HepG2 (cell line): ENCODE results near the gene FRK. TPM values are rescaled to one million over a fixed set of nuclear protein-coding genes. Genes with fewer than 3 reads are reported as not detected.

ENCODE experiments used
- AGO2 ChIP-seq: fragments of 200-400 bp; formaldehyde crosslinking; optimal IDR thresholded peaks from 2 replicates; pipeline ENCODE3; 2017; ENCODE audit warnings: mild to moderate bottlenecking, low read depth, low read length, moderate library complexity
- BRD4 ChIP-seq: sonication (generic); formaldehyde crosslinking; IDR thresholded peaks from 2 replicates; pipeline ENCODE4 v1.4.0; 2020; ENCODE audit warnings: missing genetic modification reagents
- DZIP1 ChIP-seq: sonication (generic); formaldehyde crosslinking; IDR thresholded peaks from 2 replicates; pipeline ENCODE4 v1.5.0; 2020; ENCODE audit warnings: mild to moderate bottlenecking, missing genetic modification reagents
- GTF2F1 ChIP-seq: fragments of 150-350 bp; IDR thresholded peaks from 2 replicates; pipeline ENCODE4 v1.6.1; 2014; ENCODE audit warnings: low read length
- HNF4A ChIP-seq: sonication (generic); formaldehyde crosslinking; IDR thresholded peaks from 2 replicates; pipeline ENCODE4 v1.4.0; 2020; ENCODE audit warnings: missing genetic modification reagents
- PBX2 ChIP-seq: IDR thresholded peaks from 2 replicates; pipeline ENCODE4 v1.6.1; 2016; ENCODE audit warnings: control low read depth
- SMAD9 ChIP-seq: sonication (generic); formaldehyde crosslinking; IDR thresholded peaks from 2 replicates; pipeline ENCODE4 v1.5.1; 2020; ENCODE audit warnings: mild to moderate bottlenecking, missing genetic modification reagents
- SNAI1 ChIP-seq: sonication (generic); formaldehyde crosslinking; IDR thresholded peaks from 2 replicates; pipeline ENCODE4 v1.5.0; 2020; ENCODE audit warnings: mild to moderate bottlenecking, missing genetic modification reagents, borderline replicate concordance
- THAP9 ChIP-seq: sonication (generic); formaldehyde crosslinking; IDR thresholded peaks from 2 replicates; pipeline ENCODE4; 2020; ENCODE audit warnings: missing genetic modification reagents, mild to moderate bottlenecking, borderline replicate concordance
- ZEB1 ChIP-seq: IDR thresholded peaks from 2 replicates; pipeline ENCODE4 v1.6.1; 2012; ENCODE audit warnings: mild to moderate bottlenecking, low read depth, inconsistent platforms; ENCODE audit not compliant: insufficient replicate concordance
- ZNF530 ChIP-seq: sonication (generic); formaldehyde crosslinking; IDR thresholded peaks from 2 replicates; pipeline ENCODE4 v1.5.0; 2020; ENCODE audit warnings: low read depth, mild to moderate bottlenecking, missing genetic modification reagents
- ZNF549 ChIP-seq: sonication (generic); formaldehyde crosslinking; IDR thresholded peaks from 2 replicates; pipeline ENCODE4 v1.5.0; 2020; ENCODE audit warnings: missing genetic modification reagents
- ZNF615 ChIP-seq: sonication (generic); formaldehyde crosslinking; IDR thresholded peaks from 2 replicates; pipeline ENCODE4 v1.5.0; 2020; ENCODE audit warnings: mild to moderate bottlenecking, missing genetic modification reagents, borderline replicate concordance
- ZNF816 ChIP-seq: sonication (generic); formaldehyde crosslinking; IDR thresholded peaks from 2 replicates; pipeline ENCODE4 v1.8.0; 2022; ENCODE audit warnings: missing genetic modification reagents, mild to moderate bottlenecking, borderline replicate concordance
- ZSCAN31 ChIP-seq: sonication (generic); formaldehyde crosslinking; IDR thresholded peaks from 2 replicates; pipeline ENCODE4 v1.5.0; 2020; ENCODE audit warnings: low read depth, mild to moderate bottlenecking, missing genetic modification reagents
- ZXDC ChIP-seq: sonication (generic); formaldehyde crosslinking; IDR thresholded peaks from 2 replicates; pipeline ENCODE4 v1.5.0; 2020; ENCODE audit warnings: mild to moderate bottlenecking, missing genetic modification reagents
- polyA plus RNA-seq, 8 experiments: library from polyadenylated mRNA; depleted of rRNA in 3 of 8; stranded (reverse) in 7 of 8; unstranded in 1 of 8; fragments of >200 nt; fragmentation: Illumina TruSeq in 4 of 8; extraction: Trizol in 4 of 8; gene quantifications; 2 replicates each; pipeline versions ENCODE4 v1.2.1 to v1.2.3, GENCODE V29; 2011 to 2016; ENCODE audit warnings: low read depth in 4 of 8, missing spikeins in 1 of 8, mixed read lengths in 1 of 8; ENCODE audit not compliant: insufficient read depth in 1 of 8
- total RNA-seq, 5 experiments: library from RNA; depleted of rRNA; stranded (reverse); fragments of >200 nt; fragmentation: Illumina TruSeq; extraction: Trizol; gene quantifications; 2 replicates each; pipeline ENCODE4 v1.2.3, GENCODE V29; 2016; ENCODE audit warnings: low read depth in 1 of 5
- TF ChIP-seq, protein P1 (sequence below): sonication (generic); formaldehyde crosslinking; IDR thresholded peaks from 2 replicates; pipeline ENCODE4 v1.4.0; 2020; ENCODE audit warnings: missing genetic modification reagents

The FRK gene
- total and polyA plus RNA-seq, 2 of the 13 experiments (the other 11 are each of a cell fraction or from before 2014, with no cell fraction given): 1.3 to 2.9 TPM

GRCh38 chr6:116100419-116101301 lies 40.0 kb upstream of the FRK start, which contains the start of gene NT5DC1 (continued):
- TF ChIP-seq, protein P1, sequence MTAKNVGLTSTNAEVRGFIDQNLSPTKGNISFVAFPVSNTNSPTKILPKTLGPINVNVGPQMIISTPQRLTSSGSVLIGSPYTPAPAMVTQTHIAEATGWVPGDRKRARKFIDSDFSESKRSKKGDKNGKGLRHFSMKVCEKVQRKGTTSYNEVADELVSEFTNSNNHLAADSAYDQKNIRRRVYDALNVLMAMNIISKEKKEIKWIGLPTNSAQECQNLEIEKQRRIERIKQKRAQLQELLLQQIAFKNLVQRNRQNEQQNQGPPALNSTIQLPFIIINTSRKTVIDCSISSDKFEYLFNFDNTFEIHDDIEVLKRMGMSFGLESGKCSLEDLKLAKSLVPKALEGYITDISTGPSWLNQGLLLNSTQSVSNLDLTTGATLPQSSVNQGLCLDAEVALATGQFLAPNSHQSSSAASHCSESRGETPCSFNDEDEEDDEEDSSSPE: peak; percentile 85
- no peak; the same call in none of the 2 replicates for TF ChIP-seq SNAI1 (CRISPR knock-in tag)
- no peak for TF ChIP-seq GTF2F1
- TF ChIP-seq SMAD9: peak; percentile 61; the same call in 1 of the 2 replicates
- no peak; the same call in 1 of the 2 replicates for TF ChIP-seq ZNF816 (CRISPR knock-in tag)
- TF ChIP-seq ZNF530 (CRISPR knock-in tag): no peak
- peak; percentile 96 for TF ChIP-seq BRD4 (CRISPR knock-in tag)
- TF ChIP-seq AGO2: peak; percentile 95
- TF ChIP-seq ZNF615 (CRISPR knock-in tag): no peak; the same call in 1 of the 2 replicates
- TF ChIP-seq ZNF549 (CRISPR knock-in tag): peak; percentile 89; the same call in 1 of the 2 replicates
- peak; percentile 57; the same call in 1 of the 2 replicates for TF ChIP-seq ZXDC (CRISPR knock-in tag)
- TF ChIP-seq ZEB1: peak; percentile 57
- TF ChIP-seq PBX2: no peak
- TF ChIP-seq HNF4A (CRISPR knock-in tag): peak; percentile 34; the same call in 1 of the 2 replicates
- TF ChIP-seq ZSCAN31 (CRISPR knock-in tag): peak; percentile 98
- peak; percentile 68; the same call in 1 of the 2 replicates for TF ChIP-seq DZIP1 (CRISPR knock-in tag)
- TF ChIP-seq THAP9: peak; percentile 92
